Posterior cingulate gyrus (tissue), 11 donors: Measurements from ENCODE around the gene TTC7B.

ENCODE experiments used
- DNase-seq, 10 donors: peaks; one replicate each; pipeline versions ENCODE4 v3.0.0 to v3.0.0-alpha.2; 2020 to 2021; ENCODE audit warnings: mixed read lengths in 3 of 10
- intact Hi-C: fragments of 100-400 bp; cut with DNase I; formaldehyde crosslinking; loops from one replicate; pipeline ENCODE4 v1.15.1; 2023

The TTC7B gene

DNA sequence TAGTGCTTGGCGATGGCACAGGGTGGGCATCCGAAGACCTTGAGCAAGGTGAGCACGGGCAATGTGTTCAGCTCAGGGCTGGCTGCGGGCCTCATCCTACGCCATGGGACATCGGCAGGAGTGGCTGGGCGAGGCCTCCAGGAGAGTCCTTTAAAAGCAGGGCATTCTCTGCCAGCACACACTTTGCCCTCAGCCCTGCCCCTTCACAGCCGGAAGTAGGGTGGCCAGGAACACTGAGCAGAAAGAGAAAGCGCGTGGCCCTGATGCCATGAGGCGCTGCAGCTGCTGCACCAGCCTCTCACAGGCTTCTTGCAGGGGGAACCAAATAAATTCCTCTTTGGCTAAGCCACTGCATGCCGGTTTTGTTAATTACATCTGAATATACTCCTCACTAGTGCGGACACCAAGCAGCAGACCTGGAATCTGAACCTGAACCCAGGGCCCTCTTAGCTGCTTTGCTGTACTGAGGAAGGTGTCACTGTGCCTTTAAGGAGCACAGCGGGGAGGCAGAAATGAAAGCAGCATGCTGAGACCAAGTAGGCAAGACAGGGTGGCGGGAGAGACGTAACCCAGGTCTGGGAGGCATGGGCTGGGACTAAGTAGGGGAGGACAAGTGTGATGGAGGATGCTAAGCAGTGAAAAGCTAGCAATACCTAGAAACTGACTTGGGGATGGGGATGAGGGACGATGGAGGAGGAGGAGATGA lies 155.2 kb downstream of the TTC7B start:
- peak in 3 of 10 donors; percentile 47 to 90 (median 77) for DNase-seq
- intact Hi-C loops: no loop called here

DNA sequence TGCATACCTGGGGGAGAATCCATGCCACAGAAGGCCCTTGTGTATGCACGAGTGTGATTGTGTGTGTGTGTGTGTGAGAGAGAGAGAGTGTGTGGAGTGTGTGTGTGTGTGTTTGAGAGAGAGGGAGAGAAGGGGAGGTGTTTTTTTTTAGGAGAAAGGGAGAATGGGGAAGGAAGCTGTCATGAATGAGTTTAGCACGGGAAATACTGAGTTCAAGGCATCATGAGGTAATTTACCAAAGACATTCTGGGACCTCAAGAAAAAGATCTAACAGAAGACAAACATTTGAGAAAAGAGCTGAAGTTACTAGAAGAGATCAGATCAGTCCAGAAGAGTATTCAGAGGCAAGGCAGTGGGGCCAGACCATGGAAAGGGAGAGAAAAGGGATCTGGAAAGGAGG lies 157.1 kb downstream of the TTC7B start:
- no peak for DNase-seq
- intact Hi-C loops: no loop called here

DNA sequence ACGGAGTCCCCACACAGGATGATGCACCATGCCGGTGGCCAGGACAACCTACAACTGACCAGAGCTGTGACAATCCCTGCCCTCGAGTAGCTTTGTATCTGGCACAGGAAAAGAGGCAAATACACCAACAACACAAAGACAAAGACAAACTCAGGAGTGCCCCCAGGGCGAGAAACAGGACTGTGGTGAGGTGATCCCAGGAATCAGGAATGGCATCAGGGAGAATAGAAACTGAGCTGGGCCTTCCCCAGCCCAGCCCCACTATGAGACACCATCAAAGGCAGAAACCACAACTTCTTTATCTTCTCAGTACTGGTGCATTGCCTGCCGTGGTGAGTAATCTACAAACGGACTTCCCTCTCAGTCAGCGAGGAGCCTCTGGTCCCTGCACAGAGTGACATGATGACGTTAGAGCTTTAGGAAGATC lies 157.7 kb downstream of the TTC7B start:
- no peak for DNase-seq
- intact Hi-C loops: no loop called here

DNA sequence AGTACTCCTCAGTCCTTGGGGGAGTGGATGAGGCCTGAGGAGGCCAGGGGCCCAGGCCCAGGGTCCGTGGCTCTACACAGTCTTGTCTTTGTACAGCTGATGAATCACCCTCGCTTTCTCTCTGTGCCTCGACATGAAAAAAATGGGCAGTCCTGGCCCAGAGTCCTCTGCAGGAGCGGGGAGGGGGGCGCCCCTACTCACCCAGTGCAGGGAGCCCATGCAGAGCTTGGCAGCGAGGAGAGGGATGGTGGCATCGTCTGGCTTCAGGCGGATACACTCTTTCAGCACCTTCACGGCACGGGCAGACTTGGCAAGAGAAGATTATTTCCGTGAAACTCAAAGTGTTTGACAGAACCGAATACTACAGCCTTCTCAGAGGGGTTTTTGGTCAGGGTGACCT lies 159.3 kb downstream of the TTC7B start:
- intact Hi-C loops: no loop called here
- DNase-seq: peak in 6 of 10 donors; percentile 61 to 93 (median 70)

DNA sequence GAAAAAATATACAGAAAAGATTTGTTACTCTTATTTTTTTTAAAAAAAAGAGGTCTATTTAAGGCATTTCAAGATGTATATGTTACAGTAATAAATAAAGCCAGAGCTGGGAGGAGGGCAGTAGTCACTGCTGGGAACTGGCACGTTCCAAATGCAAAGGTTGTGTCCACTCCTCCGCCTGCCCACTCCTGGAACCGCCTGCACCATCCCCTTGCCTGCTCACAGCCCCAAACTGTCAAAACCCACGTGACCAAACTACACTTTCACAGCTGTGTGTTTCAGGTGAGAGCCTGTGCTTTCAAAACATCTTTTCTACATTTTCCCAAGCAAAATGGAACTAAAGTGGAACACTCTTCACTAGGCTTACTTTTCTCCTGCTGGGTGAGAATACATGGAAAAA lies 160.4 kb downstream of the TTC7B start:
- intact Hi-C loops: no loop called here

DNA sequence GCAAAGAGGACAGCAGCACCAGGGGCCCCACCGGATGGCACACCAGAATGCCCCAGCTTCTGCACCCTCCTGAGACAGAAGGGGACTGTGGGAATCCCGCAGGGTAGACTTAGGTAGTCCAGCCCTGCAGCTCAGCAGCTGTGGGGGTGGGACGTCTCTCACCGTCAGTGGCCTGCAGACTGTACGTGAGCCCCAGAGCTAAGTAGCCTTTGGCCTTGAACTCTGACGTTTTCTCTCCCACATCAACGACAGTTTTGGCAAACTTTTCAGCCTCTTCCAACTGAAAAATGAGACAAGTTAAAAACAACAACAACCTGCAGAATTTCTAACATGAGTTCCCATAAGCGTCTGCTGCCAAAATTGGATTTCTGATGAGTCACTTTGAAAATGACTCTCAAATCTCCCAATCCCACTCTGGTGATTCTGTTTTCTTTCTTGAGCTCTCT lies 161.4 kb downstream of the TTC7B start:
- intact Hi-C loops: no loop called here
- peak in 1 of 10 donors; percentile 69 for DNase-seq

More for the DNA sequence above, 160.4 kb downstream of the TTC7B start:
- peak in 1 of 10 donors; percentile 56 for DNase-seq

DNA sequence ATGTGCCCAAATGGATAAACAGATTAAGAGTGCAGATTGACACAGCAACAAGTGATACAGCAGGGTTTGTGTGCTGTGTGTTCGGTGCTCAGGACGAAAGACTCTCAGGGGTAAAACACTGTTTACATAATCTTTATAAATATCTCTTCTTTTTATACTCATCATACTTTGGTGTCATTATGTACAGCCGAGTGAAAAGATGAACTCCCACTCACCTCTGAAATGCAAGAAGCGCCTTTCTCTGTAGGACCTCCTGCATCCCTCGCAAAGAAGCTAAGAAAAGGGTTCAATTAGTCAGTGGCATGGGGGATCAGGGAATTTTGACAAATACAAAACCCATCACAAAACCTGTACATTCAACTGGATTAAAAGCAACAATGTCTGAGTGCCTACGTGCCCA lies 163.6 kb downstream of the TTC7B start:
- intact Hi-C loops: no loop called here
- DNase-seq: no peak

DNA sequence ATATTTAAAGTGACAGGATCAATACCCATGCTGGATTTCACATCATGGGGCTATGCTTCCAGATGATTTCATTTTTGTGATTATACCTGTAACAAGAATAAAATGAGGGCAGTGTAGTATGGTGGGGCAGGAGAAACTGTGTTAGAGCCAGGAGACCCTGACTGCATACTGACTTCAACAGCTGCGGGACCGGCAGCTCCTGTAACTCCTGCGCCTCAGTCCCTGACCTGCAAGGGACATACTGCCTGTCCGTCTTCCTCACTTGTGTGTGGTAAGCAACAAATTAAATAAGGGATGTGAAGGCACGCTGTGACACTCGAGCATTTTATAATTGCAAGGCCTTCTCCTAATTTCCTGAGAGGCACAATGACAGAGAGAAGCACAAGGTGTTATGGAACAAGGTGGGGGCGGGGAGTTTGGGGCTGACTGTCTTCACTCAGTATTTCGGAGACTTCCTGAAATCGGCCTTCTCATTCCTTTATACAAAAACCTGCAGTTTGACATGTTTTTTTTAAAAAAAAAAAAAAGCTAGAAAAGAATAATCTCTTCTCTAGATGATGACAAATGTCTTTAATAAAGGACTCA lies 164.2 kb downstream of the TTC7B start:
- intact Hi-C loops: no loop called here
- no peak for DNase-seq

DNA sequence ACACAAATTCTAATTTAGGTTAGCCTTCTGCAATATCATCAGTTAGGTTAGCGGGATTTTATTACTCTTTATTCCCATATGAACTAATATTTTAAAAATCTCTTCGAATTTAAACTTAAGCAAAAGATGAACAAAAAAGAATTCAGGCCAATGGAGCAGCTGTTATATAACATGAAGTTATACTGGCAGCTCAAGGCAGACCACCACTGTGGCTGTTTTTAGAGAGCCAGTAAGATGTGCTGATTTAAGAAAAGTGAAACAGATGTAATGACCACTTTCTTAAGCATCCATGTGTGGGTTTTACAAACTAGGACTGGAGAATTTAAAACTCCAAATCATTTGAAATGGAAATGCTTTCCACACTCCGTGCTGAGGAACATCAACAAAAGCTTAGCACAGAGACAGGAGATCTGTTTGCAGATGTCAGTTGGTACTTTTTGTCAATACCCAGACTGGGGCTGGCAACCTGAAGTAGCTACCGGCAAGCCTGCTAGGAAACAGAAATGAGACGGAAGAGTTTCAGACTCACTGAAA lies 164.9 kb downstream of the TTC7B start:
- intact Hi-C loops: no loop called here
- no peak for DNase-seq

DNA sequence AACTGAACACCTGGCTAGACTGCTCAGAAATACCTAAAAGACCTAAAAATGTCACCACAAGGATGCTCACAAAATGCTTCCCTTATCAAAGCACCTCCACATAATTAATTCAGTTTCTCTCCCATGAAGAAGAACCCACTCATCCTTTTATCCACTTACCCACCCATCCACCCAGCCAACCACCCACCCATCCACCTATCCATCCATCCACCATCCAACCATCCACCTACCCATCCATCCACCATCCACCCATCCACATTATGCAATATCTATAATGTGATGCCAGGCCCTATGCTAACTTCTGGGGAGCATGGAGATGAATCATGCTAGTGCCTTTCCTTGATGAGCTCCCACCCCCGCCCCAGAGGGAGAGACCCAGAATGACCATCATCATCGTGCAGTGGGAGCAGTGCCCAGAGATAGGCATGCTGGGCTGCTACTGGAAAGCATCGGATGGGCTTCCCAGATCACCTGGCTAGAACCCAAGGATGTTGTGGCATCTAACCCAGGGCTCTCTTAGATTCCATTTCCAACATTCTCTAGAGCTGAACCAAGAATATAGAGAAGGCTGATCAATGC lies 166.6 kb downstream of the TTC7B start:
- intact Hi-C loops: no loop called here
- no peak for DNase-seq

DNA sequence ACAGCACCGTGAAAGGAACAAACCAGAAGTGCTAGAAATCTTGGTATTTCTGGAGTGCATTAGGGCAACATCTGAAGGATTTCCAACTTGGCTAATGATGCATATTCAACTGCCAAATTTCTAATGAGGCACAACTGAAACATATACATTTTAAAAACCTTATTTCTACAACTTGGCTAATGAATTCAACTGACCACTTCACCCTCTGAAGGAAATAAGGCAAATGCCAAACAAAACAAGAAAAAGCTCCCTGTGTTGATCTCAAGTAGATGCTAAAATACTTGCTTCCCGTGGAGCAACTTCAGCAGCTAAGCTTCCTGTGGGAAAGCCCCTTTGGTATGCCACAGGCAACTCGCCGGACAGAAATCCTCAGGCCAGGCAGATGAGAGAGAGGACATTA lies 167.1 kb downstream of the TTC7B start:
- no peak for DNase-seq
- intact Hi-C loops: no loop called here

DNA sequence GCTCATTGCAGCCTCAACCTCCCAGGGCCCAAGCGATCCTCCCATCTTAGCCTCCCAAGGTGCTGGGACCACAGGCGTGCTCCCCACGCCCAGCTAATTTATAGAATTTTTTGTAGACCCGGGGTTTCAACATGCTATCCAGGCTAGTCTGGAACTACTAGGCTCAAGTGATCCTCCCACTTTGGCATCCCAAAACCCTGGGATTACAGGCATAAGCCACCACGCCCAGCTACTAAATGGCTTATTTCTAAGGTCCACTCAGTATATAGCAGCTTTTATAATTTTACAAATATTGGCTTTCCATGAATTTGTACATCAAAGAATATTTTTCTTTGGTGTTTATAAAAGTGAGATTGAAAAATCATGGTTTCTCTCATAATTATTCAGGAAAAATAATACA lies 167.8 kb downstream of the TTC7B start:
- no peak for DNase-seq
- intact Hi-C loops: no loop called here

DNA sequence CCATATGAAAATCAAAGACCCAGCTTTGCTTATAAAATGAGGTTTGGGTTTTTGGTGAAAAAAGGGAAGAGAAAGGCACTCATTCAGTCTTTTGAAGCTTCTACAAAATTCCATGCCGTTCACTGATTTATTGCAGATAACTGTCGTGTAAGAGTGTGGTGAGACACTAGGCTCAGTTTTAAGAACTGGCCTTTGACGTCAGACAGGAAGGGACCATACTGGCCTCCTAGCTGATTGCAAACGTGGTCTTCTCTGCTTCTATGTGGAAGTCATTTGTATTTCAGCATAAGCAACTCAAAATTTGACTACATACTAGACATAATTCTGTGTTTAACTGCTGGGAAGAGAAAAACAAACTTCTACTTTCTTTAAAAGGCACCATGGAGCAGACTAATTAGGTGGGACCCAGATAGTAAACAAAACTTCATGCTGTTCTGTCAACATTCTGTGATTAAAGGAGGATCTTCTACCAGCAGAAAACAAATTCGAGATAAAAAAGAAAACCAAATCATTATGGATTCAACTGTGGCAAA lies 168.7 kb downstream of the TTC7B start:
- intact Hi-C loops: no loop called here
- no peak for DNase-seq

DNA sequence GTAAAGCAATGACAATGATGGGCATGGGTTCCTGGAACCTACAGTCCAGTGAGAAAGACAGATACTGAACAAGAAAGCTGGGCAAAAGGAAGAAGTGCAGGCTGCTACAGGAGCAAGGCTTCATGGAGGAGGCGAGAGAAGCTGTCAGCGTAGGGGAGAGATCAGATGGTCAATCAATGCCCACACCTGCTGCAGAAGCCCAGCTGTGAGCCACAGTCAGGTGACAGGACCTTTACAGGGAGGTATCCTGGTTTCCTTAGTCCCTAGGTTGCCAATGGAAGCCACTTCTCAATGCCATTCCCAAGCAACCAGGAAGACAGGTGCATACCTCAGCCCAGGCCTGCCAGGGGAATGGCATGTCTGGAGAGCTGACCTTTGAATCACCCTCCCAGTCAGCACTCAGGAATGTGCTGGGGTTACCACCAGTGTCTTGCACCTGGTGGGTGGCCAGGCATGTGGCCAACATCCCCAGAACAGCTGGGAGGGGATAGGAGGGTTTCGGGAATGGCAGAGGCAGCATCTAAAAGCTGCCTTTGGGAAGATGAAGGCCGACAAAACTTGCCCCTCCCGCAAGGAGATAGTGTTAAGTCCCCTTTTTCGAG lies 170.3 kb downstream of the TTC7B start:
- intact Hi-C loops: no loop called here
- DNase-seq: no peak

DNA sequence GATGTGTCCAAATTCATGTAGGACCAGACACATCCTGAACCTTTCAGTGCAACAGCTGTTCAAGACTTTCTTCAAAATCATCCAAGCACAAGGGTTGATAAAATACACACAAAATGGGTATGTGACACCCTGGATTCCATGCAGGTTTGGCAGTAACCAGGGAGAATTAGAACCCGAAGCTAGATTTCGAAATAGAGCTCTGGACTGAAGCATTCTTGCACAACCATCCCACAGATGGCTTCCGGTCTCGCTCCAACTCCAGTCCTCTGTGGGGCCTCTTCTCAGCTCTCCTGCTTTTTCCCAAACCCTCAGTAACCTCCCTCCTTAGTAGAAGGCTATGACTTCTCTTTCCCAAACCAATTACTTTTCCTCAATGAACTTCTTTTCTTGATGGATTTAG lies 171.3 kb downstream of the TTC7B start:
- no peak for DNase-seq
- intact Hi-C loops: no loop called here

DNA sequence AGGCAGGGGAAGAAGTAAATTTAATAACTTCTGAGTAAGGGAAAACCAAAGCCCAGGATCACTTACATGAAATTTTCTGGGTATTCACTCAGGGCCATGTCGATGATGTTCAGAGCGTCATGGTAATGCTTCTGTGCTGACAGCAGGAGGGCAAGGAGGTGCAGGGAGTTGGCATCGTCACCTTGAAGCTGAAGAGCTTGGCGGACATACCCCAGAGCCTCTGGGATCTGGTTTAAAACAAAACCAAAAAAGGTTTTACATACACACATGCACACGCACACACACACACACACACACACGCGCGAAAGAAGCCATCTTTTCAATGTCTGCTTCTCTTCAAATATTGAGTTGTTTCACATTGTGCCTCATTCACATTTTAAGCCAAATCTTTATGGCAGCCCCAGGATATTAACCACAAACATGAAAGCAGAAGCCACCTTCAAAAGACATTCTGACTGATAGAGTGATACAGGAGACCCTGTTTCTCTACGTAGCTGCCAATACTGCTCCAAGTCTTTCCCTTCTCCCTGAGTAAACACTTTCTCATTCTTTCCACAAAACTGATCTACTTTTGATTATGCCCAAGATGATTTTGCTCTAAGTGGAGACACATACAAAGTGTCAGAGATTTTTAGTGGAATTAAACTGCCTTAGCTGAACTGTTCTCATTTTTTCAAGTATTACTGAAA lies 172.1 kb downstream of the TTC7B start:
- no peak for DNase-seq
- intact Hi-C loops: no loop called here

DNA sequence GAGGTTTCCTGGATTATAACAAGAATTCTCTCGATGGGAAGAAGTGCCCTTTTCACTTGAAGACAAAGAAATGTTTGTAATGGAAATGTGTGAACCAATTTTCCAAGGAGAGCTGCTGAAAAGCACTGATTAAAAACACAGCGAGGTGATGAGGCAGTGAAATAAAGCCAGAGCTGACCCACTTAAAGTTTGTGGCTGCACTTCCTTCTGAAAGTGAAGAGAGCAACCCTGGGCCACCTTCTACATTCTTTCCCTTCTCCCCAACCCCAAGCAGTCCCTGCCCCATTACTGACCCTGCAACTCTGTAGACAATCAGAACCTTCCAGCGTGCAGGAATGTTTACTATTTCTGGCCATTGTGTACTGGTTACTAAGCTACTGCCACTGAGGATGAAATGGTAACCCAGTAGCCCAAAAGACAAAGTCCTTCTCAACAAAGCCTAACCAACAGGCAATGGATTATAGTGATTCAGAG lies 173.9 kb downstream of the TTC7B start:
- no peak for DNase-seq
- intact Hi-C loops: no loop called here

DNA sequence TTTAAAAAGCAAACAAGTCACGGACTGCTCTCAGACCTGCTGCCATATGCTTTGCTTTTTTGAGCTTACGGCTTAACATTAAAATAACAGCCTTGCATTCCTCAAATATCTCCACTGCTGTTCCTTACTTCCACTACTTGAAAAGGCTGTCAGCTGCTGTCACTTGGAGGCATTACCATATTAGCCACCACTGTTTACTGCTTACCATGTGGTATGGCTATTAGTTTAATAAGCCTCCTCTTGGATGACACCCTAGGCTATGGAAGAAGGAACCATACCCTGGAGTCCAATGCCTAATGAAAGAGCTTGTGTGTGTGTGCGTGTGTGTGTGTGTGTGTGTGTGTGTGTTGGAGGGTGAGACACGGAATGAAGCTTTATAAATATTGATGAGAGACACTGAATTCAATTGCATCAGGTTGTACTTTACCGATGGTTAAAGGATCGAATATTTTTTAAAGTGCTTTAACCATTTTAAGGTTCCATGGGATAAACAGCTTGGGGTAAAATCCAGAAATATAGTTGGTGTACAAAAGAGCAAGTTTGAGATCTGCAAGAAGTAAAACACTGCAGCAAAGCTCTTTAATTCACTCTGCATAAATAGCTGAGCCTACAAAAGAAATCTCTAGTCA lies 174.5 kb downstream of the TTC7B start:
- no peak for DNase-seq
- intact Hi-C loops: no loop called here

DNA sequence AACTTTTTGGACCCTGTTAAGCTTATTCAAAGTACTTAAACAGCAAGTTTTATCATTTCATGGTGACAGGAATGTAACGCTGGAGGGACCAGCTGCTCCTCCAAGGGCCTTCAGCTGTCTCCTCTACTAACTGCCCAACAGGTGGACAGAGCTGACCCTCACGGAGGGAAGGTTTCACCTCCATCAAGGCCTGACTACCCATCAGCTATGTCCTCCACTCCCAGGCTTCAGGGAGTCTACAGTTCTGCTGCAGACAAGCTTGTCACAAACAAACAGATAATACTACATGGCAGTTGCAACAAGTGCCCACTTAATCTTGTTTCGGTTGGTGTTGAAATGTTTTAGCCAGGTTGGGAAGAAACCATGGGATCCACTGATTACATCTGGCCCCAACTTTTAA lies 175.1 kb downstream of the TTC7B start:
- no peak for DNase-seq
- intact Hi-C loops: no loop called here

DNA sequence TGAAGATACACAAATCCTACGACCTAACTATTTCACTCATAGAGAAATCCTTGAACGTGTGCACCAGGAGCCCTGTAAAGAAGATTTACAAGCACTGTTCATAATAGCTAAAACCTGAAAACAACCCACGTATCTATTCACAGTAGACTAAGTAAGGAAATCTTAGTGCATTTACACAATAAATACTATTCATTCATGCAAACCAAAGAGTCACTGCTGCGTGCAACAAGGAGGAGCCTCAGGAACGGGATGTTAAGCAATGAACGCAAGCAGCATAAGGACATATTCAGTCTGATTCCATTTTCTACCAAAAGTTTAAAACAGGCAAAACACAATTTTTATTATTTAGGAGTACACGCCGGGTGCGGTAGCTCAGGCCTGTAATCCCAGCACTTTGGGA lies 176.6 kb downstream of the TTC7B start:
- intact Hi-C loops: no loop called here
- no peak for DNase-seq
